GM19455 (cell line): ENCODE data around the gene CLK2.
A peak's percentile ranks its signal among the peaks of the same experiment; 100 is the strongest.

Experiments
- ATAC-seq: cut with Tn5 transposase; IDR thresholded peaks from one replicate; pipeline ENCODE4 v1.9.1; 2021; ENCODE audit not compliant: unreplicated experiment

The CLK2 gene

DNA sequence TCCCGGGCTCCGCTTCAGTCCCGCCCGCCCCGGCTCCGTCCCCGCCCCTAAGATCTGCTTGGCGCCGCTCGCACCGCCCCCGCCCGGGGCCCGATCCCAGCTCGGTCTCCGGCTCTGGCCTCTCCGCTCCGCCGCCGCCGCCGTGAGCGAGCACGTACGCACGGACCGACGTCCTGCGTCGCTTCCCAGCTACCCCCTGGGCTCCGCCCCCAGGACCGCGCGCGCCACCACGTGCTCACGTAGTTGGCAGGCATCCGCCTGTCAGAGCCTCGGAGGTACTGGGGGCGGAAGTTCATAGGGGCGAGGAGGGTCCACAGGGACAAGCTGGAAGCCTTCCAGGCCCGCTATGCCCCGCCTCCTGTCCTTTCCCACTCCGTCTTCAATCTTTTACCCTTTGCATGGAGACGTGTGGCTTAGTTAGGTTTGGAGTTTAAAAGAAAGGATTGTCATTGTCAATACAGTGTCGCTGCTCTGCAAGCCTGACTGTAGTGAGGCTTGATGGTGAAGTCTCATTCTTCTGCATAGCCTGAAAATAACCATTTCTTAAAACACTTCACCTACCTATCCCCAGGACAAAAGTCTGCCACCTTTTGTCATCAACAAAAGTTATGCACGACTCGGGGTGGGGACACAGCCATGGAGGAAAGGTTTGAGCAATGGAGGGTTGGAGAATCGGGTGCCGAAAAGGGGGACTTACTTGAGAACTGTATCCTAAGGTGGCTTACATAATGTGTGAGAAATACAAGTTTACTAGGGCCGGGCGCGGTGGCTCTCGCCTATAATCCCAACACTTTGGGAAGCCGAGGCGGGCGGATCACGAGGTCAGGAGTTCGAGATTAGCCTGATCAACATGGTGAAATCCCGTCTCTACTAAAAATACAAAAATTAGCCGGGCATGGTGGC, at the start of gene CLK2:
TSS of gene CLK2 (minus strand) at position 162 of the 903 bp plus-strand sequence. CDS start 2,527 bp downstream, outside the sequence.
- ATAC-seq = peak; percentile 81

DNA sequence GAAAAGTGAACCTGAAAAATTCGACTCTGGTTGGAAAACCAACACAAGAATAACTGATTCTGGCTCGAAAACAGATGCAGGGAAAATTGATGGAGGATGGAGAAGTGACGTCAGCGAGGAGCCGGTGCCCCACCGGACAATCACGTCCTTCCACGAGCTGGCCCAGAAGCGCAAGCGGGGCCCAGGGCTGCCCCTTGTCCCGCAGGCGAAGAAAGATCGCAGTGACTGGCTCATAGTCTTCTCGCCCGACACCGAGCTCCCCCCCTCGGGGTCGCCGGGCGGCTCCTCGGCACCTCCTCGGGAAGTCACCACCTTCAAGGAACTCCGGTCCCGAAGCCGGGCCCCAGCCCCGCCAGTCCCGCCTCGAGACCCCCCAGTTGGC, 49.3 kb upstream of the CLK2 start:
- ATAC-seq = no peak

DNA sequence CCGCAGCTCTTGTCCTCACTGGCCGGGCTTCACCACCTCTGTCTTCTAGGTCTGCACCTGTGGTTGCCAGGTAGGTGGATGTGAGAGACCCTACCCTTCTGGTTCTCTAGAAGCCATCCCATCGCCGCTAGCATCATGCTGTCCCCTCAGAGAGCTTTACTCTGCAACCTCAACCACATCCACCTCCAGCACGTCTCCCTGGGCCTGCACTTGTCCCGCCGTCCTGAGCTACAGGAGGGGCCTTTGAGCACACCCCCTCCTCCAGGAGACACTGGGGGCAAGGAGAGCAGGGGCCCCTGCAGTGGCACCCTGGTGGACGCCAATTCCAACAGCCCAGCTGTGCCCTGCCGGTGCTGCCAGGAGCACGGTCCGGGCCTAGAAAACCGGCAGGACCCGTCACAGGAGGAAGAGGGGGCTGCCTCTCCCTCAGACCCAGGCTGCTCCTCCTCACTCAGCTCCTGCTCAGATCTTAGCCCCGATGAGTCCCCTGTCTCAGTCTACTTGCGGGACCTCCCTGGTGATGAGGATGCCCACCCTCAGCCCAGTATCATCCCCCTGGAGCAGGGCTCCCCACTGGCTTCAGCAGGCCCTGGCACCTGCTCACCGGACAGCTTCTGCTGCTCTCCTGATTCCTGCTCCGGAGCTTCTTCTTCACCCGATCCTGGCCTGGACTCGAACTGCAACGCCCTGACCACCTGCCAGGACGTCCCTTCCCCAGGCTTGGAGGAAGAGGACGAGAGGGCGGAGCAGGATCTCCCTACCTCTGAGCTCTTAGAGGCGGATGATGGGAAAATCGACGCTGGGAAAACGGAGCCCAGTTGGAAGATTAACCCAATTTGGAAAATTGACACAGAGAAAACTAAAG, 48.6 kb upstream of the CLK2 start:
- ATAC-seq = no peak

DNA sequence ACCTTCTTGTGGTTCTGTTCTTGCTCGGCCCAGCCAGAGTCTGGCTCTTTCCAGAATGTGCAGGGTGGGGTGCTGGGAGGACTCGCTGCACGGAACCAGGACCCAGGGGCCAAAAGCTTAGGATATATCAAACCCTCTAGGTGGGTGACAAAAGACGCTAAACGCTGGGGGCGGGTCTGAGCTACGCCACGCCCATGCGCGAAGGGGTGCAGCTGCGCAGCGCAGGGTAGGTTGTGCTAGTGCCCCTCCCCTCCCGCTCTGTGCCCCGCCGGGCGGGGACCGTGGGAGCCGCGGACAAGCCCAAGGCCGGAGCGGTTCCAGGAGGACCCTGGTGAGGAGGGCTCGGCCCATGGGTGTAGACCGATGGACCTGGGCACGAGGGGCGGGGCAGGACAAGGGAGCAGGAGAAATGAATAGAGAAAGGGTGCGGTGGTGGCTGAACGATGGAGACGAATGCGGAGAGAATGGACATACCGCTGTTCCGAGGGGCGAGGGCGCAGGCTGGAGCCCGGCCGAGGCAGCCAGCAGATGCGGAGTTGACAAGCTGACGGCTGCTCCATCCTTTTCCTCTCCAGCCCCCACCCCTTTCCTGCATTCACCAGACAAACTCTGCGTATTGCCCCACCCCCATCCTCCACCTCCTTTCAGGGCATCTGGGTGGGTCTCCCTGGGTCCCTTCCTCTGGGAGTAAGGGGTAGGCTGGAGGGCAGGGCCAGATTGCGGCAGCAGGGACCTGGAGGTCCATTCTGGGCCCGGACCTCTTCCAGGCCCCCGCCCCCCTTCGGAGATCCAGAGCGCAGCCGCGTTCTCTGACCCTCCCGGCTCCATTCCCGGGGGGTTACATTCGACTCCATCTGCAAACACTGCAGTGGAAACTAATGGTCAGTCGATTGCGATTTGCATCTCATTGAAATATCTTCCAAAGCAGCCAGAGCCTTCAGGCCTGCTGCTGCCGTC, 47.6 kb upstream of the CLK2 start, which contains the start of gene RUSC1:
TSS of gene RUSC1 (plus strand) at position 234 of the 957 bp plus-strand sequence. CDS start 880 bp downstream, outside the sequence.
- ATAC-seq = no peak

DNA sequence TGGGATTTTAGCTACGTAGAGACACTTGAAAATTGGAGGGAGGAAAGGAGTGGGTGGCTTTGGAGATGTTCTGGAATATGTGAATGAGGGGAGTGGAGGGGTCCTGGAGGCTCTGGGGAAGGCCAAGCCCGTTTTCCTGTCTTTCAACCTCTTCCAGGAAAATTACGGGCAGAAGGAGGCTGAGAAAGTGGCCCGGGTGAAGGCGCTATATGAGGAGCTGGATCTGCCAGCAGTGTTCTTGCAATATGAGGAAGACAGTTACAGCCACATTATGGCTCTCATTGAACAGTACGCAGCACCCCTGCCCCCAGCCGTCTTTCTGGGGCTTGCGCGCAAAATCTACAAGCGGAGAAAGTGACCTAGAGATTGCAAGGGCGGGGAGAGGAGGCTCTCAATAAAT, 46.9 kb upstream of the CLK2 start:
- ATAC-seq = no peak

DNA sequence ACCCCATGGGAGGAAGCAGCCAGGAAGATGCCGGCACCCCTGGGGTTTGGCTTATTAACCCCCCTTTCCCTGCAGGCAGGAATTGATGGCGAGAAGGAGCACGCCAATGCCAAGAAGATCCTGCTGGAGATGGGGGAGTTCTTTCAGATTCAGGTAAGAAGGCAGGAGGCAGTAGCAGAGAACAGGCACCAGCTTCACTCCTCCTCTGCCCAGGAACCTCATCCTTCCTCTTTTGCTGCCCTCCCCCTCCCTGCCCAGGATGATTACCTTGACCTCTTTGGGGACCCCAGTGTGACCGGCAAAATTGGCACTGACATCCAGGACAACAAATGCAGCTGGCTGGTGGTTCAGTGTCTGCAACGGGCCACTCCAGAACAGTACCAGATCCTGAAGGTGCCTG, 46.2 kb upstream of the CLK2 start:
- no peak for ATAC-seq

DNA sequence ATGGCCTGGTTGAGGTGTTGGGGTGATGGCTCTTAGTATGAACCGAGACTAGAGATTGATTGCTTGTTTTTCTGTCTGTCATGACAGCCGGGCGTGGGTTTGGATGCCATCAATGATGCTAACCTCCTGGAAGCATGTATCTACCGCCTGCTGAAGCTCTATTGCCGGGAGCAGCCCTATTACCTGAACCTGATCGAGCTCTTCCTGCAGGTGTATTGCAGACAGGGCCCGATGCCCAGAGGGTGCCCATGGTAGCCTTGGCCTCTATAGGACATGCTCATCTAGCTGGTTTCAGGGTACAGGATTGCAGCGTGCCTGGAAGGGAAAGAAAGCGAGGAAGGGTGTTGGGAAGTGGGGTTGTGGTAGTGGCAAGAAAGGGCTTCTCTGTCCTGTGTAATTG, 44.8 kb upstream of the CLK2 start:
- ATAC-seq = no peak

DNA sequence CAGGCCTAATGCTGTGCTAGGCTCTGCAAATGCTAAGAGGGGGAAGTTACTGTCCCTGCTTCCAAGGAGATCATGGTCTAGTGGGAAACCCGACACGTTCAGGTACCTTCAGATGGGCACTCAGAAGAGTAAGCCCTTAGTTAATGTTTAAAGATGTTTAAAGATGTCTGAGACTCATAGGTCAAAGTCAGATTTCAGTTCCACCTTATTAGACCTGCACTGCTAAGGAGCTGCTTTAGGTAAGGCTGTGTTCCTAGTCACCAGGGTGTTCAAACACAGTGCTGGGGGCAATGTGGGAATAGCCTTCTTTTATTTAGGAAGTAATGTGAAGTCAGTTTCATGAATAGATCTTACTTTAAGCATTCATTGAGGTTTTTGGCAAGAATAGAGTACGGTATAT, 43.6 kb upstream of the CLK2 start:
- no peak for ATAC-seq

DNA sequence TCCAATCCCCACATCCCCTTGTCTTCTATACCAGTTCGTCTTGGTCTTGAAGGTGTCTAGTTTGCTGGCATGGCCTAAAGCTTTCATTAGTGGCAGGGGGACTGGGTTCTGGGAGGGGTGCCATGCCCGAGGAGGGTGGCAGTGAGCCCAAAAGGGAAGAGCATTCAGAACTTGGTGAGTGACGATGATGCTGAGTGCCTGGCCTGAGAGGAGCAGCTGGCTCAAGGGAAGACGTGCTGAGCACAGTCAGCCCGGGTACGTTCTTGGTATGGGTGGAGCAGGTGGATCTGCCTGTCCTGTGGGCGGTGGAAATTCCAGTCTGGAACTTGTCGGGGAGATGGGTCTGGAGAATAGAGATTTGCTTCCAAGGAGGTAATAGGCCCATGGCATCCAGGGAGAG, 40.0 kb upstream of the CLK2 start:
- ATAC-seq = no peak

DNA sequence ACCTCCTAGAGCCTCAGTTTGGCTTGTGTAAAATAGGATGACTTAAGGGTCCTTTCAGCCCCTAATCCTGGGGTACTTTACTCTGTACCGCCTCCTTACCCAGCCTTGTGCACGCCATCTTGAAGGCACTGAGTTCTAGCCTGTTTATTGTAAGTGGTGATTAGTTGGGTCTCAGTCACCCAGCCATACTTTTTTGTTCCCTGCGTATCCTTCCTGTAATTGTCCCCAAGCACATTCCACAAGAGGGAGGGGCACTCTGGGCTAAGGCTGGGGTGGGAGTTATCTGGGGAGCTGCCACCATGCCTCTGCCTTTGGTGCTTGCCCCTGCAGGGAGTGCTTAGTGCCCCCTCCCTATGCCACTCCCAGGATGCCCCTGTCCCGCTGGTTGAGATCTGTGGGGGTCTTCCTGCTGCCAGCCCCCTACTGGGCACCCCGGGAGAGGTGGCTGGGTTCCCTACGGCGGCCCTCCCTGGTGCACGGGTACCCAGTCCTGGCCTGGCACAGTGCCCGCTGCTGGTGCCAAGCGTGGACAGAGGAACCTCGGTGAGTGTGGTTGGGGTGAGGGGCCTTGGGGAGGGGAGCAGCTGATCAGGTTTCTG, 36.2 kb upstream of the CLK2 start:
- no peak for ATAC-seq

DNA sequence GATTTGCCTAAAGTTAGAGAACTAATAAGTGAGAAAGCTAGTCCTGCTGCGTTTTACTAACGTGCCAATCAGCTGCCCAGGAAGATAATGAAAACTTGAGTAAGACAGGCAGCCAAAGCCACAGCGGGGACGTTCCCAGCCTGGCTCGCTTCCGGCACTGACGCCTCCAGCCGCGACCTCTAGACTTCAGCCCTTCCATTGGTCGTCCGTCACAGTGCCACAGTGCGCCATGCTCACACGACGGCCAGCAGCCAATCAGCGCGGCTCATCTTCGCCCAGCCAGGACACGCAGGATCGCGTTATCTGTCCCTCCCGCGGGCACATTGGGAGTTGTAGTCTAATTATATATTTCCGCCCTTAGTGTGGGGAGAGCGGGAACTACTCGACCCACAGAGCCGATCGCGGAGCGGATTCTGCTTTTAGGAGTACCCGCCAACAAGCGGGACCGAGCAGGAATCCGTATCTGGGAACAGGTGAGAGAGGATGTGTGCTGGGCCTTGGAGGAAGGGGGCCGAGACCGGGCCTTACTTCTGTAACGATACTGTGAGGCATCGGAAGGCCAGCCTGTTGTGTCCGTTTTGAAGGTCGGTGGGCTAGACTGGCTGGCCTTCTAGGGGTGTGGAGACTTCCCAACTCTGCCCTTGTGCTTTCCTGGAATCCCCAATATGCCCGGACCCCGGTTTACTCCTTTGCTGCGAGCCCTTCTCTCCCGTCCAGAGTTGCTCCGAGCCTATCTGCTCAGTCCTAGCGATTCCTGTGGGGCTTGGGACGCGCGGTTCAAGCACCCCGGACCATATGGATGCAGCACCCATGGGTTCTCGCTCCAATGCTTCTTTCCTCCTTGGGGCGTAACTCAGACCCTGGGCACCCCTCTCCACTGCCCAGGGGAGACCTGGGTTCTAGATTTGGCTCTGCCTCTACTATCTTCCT, 35.5 kb upstream of the CLK2 start, which contains the start of gene FDPS:
TSS of gene FDPS (plus strand) at position 374 of the 930 bp plus-strand sequence. CDS start 924 bp downstream, outside the sequence.
- ATAC-seq = peak; percentile 93

DNA sequence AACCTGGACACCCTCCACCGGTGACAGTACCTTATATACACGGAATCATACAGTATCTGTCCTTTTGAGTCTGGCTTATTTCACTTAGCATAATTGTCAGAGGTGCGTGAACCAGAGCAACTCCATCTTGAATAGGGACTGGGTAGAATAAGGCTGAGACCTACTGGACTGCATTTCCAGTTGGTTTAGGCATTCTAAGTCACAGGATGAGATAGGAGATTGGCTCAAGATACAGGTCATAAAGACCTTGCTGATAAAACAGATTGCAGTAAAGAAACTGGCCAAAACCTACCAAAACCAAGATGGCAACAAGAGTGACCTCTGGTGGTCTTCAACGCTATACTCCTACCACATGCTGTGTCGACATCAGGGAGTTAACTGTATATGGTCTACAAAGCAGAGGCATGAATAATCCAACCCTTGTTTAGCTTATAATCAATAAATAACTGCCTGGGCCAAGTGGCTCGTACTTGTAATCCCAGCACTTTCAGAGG, 34.0 kb upstream of the CLK2 start:
- no peak for ATAC-seq

DNA sequence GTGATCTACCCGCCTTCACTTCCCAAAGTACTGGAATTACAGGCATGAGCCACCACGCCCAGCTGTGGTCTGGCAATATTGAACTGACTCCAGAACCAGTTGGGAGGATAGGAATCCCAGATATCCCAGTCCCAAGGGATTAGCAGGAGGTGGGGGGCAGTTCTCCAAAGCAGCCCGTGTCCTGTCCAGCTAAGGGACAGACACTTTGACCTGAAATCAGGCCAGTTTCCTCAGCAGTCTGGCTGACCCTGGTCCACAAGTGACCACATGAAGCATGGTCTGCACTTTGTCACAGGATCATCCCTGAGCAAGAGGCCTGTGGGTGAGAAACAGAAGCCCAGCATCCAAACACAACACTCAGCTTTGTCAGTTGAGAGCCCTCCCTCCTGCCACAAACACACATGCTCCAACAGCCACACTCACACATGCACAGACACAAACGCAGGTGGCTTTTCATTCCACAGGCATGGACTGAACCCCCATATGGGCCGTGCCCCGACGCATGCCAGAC, 32.6 kb upstream of the CLK2 start:
- no peak for ATAC-seq

DNA sequence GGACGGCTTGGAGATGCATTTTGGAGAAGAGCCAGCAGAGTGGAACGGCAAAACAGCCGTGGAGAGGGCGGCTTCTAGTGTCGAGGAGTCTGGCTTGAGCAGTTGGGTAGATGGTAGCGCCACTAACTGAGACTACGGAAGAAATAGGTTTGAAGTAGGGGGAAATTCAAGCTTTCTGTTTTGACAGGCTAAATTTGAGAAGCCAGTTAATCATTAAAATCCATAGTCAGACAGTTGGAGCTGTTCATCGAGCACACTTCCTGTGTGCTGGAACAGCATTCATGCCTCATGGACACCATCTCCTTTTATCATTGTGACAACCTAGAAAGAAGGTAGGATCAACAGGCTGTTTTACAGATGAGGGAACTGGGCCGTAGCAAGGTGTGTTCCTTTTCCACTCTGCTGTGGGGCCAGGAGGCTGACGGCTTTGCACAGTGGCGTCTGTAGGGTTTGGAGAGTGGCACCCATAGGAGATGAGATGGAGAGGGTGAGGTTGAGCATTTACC, 31.3 kb upstream of the CLK2 start:
- no peak for ATAC-seq

DNA sequence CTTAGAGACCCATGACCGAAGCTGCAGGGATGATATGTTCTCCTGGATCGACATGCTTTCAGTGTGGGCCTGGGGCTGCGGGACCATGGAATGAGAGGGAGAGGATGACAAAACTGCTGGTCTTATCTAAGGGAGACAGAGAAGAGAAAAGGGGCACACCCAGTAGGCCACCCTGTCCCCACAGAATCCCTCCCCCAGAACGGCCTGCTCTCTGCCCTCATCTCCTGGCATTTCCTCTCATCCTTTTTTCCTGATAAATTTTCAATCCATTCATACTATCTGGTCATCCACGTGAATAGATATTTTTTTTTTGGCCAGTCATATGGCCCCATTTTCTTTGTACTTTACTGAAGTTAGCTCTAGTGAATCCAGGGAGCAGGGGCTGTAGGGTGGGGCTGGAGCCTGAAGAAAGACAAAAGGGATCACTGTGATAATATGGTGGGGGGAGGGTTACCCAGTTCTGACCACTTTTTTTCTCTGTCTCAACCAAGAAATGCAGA, 28.1 kb upstream of the CLK2 start, which contains the start of gene PKLR:
TSS of gene PKLR (minus strand) at position 97 of the 500 bp plus-strand sequence. CDS start at position 54, 43 bp downstream.
- ATAC-seq = no peak

DNA sequence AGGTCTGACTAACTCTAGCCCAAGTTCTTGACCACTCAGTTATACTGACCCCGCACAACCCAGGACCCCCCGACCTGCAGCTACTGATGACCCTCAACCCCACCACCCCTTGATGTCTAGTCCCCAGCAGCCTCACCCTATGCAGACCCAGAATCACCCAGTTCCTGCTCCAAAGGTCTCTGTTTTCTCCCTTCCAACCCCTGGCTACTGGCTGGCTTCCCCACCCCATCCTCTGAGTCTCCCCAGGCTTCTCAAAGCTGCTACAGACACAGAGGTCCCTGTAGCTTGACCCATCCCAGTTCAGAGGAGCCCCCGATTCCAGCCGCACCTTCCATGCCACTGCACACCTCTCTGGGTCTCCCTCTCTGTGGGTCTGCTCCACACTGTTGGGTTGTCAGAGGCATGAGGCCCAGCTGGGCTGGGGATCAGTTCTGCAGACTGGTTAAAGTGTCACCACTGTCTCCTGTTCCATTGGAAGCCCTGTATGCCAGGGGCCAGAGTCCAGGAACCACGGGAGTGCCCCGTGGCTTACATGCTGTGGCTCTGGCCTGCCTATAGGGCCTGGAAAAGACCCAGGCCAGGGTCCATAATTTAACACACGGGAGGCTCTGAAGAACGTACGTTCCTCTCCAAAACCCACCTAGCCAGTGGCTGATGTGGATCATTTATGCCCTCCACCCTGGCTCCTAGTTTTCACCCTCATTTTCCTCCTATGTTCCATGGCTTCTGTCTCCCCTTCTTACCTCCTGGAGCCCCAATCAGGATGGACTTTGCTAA, 27.4 kb upstream of the CLK2 start:
- ATAC-seq = no peak

DNA sequence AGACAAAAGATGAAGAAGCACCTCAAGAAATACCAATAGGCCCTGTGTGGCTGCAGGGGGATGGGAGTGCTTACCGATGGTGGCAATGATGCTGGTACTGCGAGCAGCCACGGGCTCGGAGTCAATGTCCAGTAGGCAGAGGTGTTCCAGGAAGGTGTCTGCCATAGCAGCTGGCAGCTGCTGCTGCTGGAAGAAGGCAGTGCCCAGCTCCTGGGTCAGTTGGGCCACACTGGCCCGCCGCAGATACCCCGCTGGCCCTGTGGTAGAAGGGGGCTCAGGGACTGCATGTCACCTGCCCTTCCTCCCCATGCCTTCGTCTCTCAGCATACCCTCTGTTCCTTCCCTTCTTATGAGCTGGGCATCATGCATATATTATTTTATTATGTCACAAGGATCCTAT, 26.7 kb upstream of the CLK2 start:
- no peak for ATAC-seq
